Astrocyte (in vitro differentiated cells and primary cell): ENCODE results near the gene ZIC4. TPM values are rescaled to one million over a fixed set of nuclear protein-coding genes. Genes with fewer than 3 reads are reported as not detected.
A peak's percentile ranks its signal among the peaks of the same experiment; 100 is the strongest.

Experiments used
- DNase-seq: peaks from one replicate; pipeline ENCODE4 v3.0.0-alpha.2; 2010; ENCODE audit warnings: low read depth
- FAIRE-seq: peaks from 2 replicates; lab custom pipeline; 2011; peaks lifted over from hg19 to GRCh38; lab: Jason Lieb, UNC
- H2AFZ ChIP-seq: 2 replicates; pipeline ENCODE4 v1.6.0; 2012; ENCODE audit warnings: low read depth, low read length, inconsistent platforms
- H3K27ac ChIP-seq: 2 replicates; pipeline ENCODE4 v1.5.1; 2011; ENCODE audit warnings: low read depth, low read length, inconsistent platforms
- H3K27me3 ChIP-seq: 2 replicates; pipeline ENCODE4 v1.6.0; 2011; ENCODE audit warnings: low read length, inconsistent platforms; ENCODE audit not compliant: insufficient read depth
- H3K36me3 ChIP-seq: 2 replicates; pipeline ENCODE4 v1.5.1; 2011; ENCODE audit warnings: low read length, inconsistent platforms; ENCODE audit not compliant: insufficient read depth
- H3K4me1 ChIP-seq: 2 replicates; pipeline ENCODE4 v1.5.1; 2011; ENCODE audit warnings: low read length, inconsistent platforms; ENCODE audit not compliant: insufficient read depth
- H3K4me2 ChIP-seq: 2 replicates; pipeline ENCODE4 v1.6.0; 2012; ENCODE audit warnings: low read length, inconsistent platforms
- H3K4me3 ChIP-seq: 2 replicates; pipeline ENCODE4 v1.5.1; 2011; ENCODE audit warnings: low read depth, mild to moderate bottlenecking, low read length, inconsistent platforms; ENCODE audit not compliant: insufficient read depth
- H3K79me2 ChIP-seq: 2 replicates; pipeline ENCODE4 v1.6.0; 2012; ENCODE audit warnings: mild to moderate bottlenecking, low read length, inconsistent platforms; ENCODE audit not compliant: insufficient read depth
- H3K9ac ChIP-seq: 2 replicates; pipeline ENCODE4 v1.6.0; 2012; ENCODE audit warnings: mild to moderate bottlenecking, low read length, inconsistent platforms
- H3K9me3 ChIP-seq: 2 replicates; pipeline ENCODE4 v1.5.1; 2012; ENCODE audit warnings: low read depth, mild to moderate bottlenecking, low read length, inconsistent platforms; ENCODE audit not compliant: insufficient read depth
- H4K20me1 ChIP-seq: 2 replicates; pipeline ENCODE4 v1.6.0; 2012; ENCODE audit warnings: low read length, inconsistent platforms; ENCODE audit not compliant: insufficient read depth
- H3K27ac Mint-ChIP-seq: one replicate; pipeline ENCODE4 v1.8.0; 2021; ENCODE audit warnings: mild to moderate bottlenecking, mixed read lengths; ENCODE audit not compliant: unreplicated experiment
- H3K27me3 Mint-ChIP-seq: one replicate; pipeline ENCODE4 v1.8.0; 2021; ENCODE audit warnings: low read depth, mixed read lengths; ENCODE audit not compliant: unreplicated experiment
- H3K36me3 Mint-ChIP-seq: one replicate; pipeline ENCODE4 v1.8.0; 2021; ENCODE audit warnings: low read depth, mixed read lengths; ENCODE audit not compliant: unreplicated experiment
- H3K4me1 Mint-ChIP-seq: one replicate; pipeline ENCODE4 v1.8.0; 2021; ENCODE audit warnings: low read depth, mixed read lengths; ENCODE audit not compliant: unreplicated experiment
- H3K4me3 Mint-ChIP-seq: one replicate; pipeline ENCODE4 v1.8.0; 2021; ENCODE audit warnings: mild to moderate bottlenecking, moderate library complexity, mixed read lengths; ENCODE audit not compliant: unreplicated experiment
- H3K9me3 Mint-ChIP-seq: one replicate; pipeline ENCODE4 v1.8.0; 2021; ENCODE audit warnings: mild to moderate bottlenecking, mixed read lengths; ENCODE audit not compliant: unreplicated experiment
- CTCF ChIP-seq: IDR thresholded peaks from 2 replicates; pipeline ENCODE4 v1.5.1; 2011; ENCODE audit warnings: low read depth, mild to moderate bottlenecking, inconsistent platforms, low read length, moderate library complexity; ENCODE audit not compliant: insufficient read depth
- EZH2 ChIP-seq: IDR thresholded peaks from 2 replicates; pipeline ENCODE4 v1.6.1; 2012; ENCODE audit warnings: mild to moderate bottlenecking, low read length, inconsistent platforms; ENCODE audit not compliant: insufficient read depth
- total RNA-seq: library from RNA; stranded (reverse); gene quantifications from 2 replicates; pipeline ENCODE4 v1.2.1, GENCODE V29; 2021

Gene ZIC4
- total RNA-seq, 1 donor from 2014 or later = not detected

GRCh38 chr3:147361454-147362420, 44.6 kb downstream of the ZIC4 start:
- Histone ChIP-seq H3K9me3 (no peaks in the 10 kb centered on the region), H3K4me3 (peak overlapping the region; percentile 16), H4K20me1 (no peaks in the 10 kb centered on the region), H3K9ac (no peak overlapping the region), H3K4me1 (no peaks in the 10 kb centered on the region), H2AFZ (peak overlapping the region; percentile 35), H3K27me3 (peaks cover 67% of the 10 kb centered on the region), H3K79me2 (no peaks in the 10 kb centered on the region), H3K36me3 (no peaks in the 10 kb centered on the region), H3K4me2 (peak overlapping the region; percentile 80), H3K27ac (no peak overlapping the region)
- FAIRE-seq = no peak
- Mint-ChIP-seq H3K4me3 (no peak overlapping the region), H3K9me3 (peaks cover 11% of the 10 kb centered on the region), H3K27ac (no peak overlapping the region), H3K36me3 (no peaks in the 10 kb centered on the region), H3K4me1 (no peaks in the 10 kb centered on the region), H3K27me3 (peaks cover 93% of the 10 kb centered on the region)
- DNase-seq = no peak
- peak; percentile 61 for TF ChIP-seq CTCF
- no peak for TF ChIP-seq EZH2

GRCh38 chr3:147360646-147361453, 45.5 kb downstream of the ZIC4 start:
- Histone ChIP-seq H3K9ac (no peak overlapping the region), H3K4me2 (peak overlapping the region; percentile 80), H3K27me3 (peaks cover 76% of the 10 kb centered on the region), H3K36me3 (no peaks in the 10 kb centered on the region), H2AFZ (peak overlapping the region; percentile 35), H3K4me1 (no peaks in the 10 kb centered on the region), H4K20me1 (no peaks in the 10 kb centered on the region), H3K4me3 (peak overlapping the region; percentile 16), H3K9me3 (no peaks in the 10 kb centered on the region), H3K27ac (no peak overlapping the region), H3K79me2 (no peaks in the 10 kb centered on the region)
- H3K36me3 Mint-ChIP-seq = no peaks in the 10 kb centered on the region
- FAIRE-seq = no peak
- TF ChIP-seq EZH2 (no peak), CTCF (no peak)
- no peak overlapping the region for H3K4me3 Mint-ChIP-seq
- H3K27me3 Mint-ChIP-seq = peaks cover 96% of the 10 kb centered on the region
- H3K27ac Mint-ChIP-seq = peak overlapping the region; percentile 66
- DNase-seq = no peak
- H3K9me3 Mint-ChIP-seq = peaks cover 13% of the 10 kb centered on the region
- no peaks in the 10 kb centered on the region for H3K4me1 Mint-ChIP-seq
